ELR (cell line): ENCODE data around the gene AHCYL2.
"Not testable (repeated sequence)": the region's sequence is repeated elsewhere in the genome, so short reads cannot be mapped to it uniquely, and the experiment has no call there.

Experiments
- DNase-seq: peaks from one replicate; pipeline ENCODE4 v3.0.0-alpha.2; 2015; ENCODE audit warnings: low read depth

The AHCYL2 gene

DNA sequence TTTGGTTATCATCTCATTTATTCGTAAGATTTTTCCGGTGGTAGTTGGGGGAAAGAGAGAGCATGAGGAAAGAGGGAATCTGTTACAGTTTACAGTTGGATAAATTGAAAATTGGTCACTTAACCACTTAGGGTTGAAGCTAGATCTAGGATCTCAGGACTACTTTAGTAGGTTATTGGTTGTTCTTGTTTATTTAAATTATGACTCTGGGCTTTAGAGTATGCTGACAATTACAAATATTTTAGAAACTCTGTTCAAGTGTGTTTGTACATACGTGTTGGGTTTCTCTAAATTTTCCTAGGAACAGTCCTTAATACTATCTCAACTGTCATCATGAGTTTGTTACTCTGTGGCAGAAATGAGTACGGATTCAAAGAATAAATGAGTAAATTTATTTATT is 160.8 kb downstream of the AHCYL2 start:
- no peak for DNase-seq

DNA sequence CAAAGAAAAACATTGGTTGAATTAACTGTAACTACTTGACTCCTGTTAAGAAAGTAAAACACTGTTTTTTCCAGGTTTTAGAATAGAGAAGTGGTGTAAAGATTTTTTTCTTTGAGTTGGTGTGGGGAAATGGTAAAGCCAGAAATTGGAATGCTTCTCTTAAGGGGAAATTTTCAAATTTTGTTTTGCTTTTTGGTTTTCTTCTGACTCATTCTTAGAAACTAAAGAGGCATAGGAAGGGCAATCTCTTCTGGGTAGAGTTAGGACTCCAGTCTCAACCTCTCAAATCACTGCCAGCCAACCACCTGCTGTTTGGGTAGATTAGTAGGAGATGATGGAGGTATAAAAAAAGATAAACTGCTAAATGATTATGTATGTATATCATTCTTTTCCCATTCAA is 161.7 kb downstream of the AHCYL2 start:
- no peak for DNase-seq

- DNase-seq: no peak
Measured at GRCh38 chr7:129387537-129387936, 162.7 kb downstream of the AHCYL2 start.

GRCh38 chr7:129388333-129389098 is 163.7 kb downstream of the AHCYL2 start:
- DNase-seq: no peak

DNA sequence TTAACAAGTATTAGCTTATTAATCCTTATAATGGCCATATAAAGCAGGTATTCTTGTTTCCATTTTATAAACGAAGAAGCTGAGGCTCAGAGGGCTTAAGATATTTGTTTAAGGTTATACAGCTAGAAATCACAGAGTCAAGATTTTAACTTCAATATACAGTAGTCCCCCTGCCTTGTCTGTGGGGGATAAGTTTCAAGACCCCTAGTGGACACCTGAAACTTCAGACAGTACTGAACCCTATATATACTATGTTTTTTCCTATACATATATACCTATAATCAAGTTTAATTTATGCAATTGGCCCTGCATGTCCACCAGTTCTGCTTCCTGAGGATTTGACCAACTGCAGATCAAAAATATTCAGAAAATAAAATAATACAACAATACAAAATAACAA is 165.0 kb downstream of the AHCYL2 start:
- DNase-seq: no peak

GRCh38 chr7:129390314-129390713 is 165.5 kb downstream of the AHCYL2 start:
- DNase-seq: no peak

- DNase-seq: no peak
Measured at GRCh38 chr7:129391546-129392171, 166.8 kb downstream of the AHCYL2 start.

DNA sequence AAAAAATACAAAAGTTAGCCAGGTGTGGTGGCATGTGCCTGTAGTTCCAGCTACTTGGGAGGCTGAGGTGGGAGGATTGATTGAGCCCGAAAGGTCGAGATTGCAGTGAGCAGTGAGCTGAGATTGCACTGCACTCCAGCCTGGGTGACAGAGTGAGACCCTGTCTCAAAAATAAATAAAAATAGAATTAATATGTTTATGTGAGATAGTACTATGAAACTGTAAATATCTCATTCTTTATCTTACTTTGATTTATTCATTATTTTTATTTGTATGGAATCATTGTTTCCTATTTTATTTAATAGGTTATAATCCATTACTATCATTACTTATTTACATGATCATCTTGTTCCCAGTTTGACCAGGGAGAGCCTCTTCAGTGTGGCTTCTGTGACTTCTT is 168.4 kb downstream of the AHCYL2 start:
- DNase-seq: no peak

- DNase-seq: no peak
Measured at GRCh38 chr7:129394101-129394500, 169.3 kb downstream of the AHCYL2 start.

GRCh38 chr7:129394982-129395914 is 170.4 kb downstream of the AHCYL2 start:
- DNase-seq: no peak

GRCh38 chr7:129401228-129401966 is 176.6 kb downstream of the AHCYL2 start:
- peak; percentile 48 for DNase-seq

DNA sequence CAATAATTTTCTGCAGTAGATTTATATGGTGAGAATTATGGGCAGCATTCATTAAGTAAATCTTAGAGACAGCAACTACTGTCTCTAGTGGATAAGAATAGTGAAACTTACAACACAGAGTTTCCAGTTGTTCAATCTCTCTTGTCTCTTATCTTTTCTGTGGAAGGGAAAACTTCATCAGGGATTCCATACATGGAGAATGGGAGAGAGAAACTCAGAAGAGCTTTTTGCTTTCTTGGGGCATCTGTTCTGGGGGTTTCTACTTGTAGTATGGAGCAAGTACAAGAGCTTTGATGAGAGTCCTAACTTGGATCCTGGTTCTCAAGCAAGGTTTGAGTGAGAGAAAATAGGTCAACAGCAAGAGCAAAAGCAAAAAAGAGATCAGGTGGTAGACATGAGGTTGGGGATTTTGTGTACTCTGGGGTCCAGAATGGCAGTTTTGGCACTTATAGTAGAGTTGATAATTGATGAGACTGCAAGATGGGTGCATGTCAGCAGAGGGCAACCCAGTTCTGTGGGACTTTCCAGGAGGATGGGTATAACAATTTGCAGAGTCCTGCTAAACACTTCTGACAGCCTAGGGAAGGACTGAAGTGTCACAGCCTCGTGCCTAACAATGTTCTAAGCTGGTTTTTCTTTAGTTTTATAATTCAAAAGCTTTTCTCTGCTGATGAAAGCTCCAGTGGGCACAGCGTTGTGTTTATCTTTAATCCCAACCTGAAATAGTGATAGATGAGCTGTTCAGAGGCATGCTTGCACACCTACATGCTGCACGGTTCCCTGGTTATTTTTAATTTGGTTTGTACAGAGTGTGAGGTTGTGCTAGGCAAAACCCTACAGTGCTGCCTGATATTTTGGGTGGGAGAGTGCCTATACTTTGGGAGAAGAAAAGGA is 177.4 kb downstream of the AHCYL2 start:
- peak; percentile 19 for DNase-seq

DNA sequence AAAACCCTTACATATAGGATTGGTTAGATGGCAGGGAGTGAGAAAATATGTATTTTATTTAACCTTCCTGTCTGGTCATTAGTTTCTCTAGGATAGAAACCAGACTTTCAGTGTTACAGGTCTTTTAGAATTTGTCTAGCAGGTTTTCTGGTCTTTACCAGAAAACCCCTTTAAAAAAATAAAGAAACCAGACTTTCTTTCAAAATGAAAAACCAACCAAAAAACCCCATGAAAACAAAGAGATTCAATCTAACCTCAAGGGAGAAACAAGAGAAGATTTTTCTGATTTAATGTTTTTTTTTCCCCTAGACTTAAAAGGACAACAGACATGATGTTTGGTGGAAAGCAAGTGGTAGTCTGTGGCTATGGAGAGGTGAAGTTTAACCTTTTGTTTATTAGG is 180.7 kb downstream of the AHCYL2 start:
- no peak for DNase-seq

DNA sequence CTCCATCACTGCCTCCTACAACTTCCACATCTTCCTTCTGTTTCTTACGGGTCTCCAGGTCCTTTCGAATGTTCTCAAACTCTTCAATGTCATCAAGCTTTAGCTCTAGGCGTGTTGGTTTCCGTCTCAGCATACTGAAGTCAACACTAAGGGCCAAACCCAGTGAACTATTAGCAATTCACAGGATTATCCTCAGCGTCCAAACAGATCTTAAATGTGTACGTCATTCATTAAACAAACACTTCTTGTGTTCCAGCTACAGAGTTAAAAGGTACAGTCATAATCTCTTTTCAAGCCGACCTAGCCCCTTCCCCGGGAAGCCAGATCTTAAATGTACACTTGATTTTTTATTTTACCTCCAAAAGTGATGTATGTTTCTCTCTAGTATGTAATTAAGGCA is 185.4 kb downstream of the AHCYL2 start:
- DNase-seq: not testable (repeated sequence)

DNA sequence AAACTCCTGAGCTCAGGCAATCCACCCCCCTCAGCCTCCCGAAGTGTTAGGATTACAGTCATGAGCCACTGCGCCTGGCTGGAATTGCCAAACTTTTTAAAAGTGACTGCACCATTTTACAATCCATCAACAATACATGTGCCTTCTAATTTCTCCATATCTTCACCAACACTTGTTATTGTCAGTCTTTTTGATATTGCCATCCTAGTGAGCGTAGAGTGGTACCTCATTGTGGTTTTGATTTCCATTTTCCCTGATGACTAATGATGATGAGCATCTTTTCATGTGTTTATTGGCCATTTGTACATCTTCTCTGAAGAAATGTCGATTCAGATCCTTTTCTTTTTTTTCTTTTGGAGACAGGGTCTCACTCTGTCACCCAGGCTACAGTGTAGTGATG is 187.7 kb downstream of the AHCYL2 start:
- peak; percentile 13 for DNase-seq

DNA sequence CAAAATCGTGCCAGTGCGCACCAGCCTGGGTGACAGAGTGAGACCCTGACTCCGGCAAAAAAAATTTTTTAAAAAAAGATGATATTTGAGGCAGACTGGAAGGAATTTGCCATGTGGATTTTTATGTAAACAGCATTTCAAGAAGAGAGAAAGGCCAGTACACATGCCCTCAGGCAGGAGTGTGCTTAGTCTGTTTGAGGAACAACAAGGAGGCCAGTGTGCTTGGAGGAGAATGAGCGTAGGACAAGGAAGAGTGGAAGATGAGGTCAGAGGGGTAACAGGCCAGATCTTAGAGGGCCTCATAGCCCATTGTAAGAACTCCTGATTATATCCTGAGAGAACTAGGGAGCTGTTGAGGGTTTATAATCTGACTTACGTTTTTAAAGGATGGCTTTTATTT is 192.2 kb downstream of the AHCYL2 start:
- no peak for DNase-seq

- no peak for DNase-seq
Measured at GRCh38 chr7:129421717-129422250, 197.0 kb downstream of the AHCYL2 start.

- DNase-seq: no peak
Measured at GRCh38 chr7:129422727-129423126, 197.9 kb downstream of the AHCYL2 start.

- peak; percentile 35 for DNase-seq
Measured at GRCh38 chr7:129423700-129424410, 199.0 kb downstream of the AHCYL2 start.

- DNase-seq: no peak
Measured at GRCh38 chr7:129426482-129426881, 201.7 kb downstream of the AHCYL2 start.
